ENCODE results near the gene NLRX1. TPM values are rescaled to one million over a fixed set of nuclear protein-coding genes. Genes with fewer than 3 reads are reported as not detected.
"Not testable (repeated sequence)": the region's sequence is repeated elsewhere in the genome, so short reads cannot be mapped to it uniquely, and the experiment has no call there.

The NLRX1 gene
- total and polyA plus RNA-seq, 9 donors = 3.1 to 13.4 (median 7.2) TPM

GRCh38 chr11:119158467-119158866 is 10.1 kb upstream of the NLRX1 start:
- 91 to 93% (median 92%) methylated on average over 13 of the region's 13 CpGs for WGBS, 3 donors
- intact Hi-C loops (cut with DNase I) = no loop called here
- DNase-seq = no peak
- H3K9me3 ChIP-seq = no peaks in the 10 kb centered on the region
- no peaks in the 10 kb centered on the region for H3K27me3 ChIP-seq
- H3K36me3 ChIP-seq = no peaks in the 10 kb centered on the region
- TF ChIP-seq CTCF (IDR thresholded peaks at IDR 0.05) = no peak
- TF ChIP-seq EP300 (IDR thresholded peaks at IDR 0.05) = no peak
- no peak for TF ChIP-seq POLR2A (IDR thresholded peaks at IDR 0.05)
- no peak overlapping the region for H3K27ac ChIP-seq
- H3K4me3 ChIP-seq = no peak overlapping the region
- no peaks in the 10 kb centered on the region for H3K4me1 ChIP-seq (ENCODE audit: insufficient read depth)

GRCh38 chr11:119160151-119160550 is 8.4 kb upstream of the NLRX1 start:
- intact Hi-C loops (cut with DNase I) = no loop called here
- no peak for DNase-seq

GRCh38 chr11:119161871-119162270 is 6.7 kb upstream of the NLRX1 start:
- intact Hi-C loops (cut with DNase I) = no loop called here
- WGBS, 3 donors = 80 to 84% (median 84%) methylated on average over 8 of the region's 8 CpGs

More at GRCh38 chr11:119160151-119160550, 8.4 kb upstream of the NLRX1 start:
- 91 to 94% (median 93%) methylated on average over 9 of the region's 9 CpGs for WGBS, 3 donors
- H3K27ac ChIP-seq = no peak overlapping the region
- H3K9me3 ChIP-seq = no peaks in the 10 kb centered on the region
- H3K4me3 ChIP-seq = no peak overlapping the region
- no peaks in the 10 kb centered on the region for H3K4me1 ChIP-seq (ENCODE audit: insufficient read depth)
- no peaks in the 10 kb centered on the region for H3K27me3 ChIP-seq
- no peaks in the 10 kb centered on the region for H3K36me3 ChIP-seq
- TF ChIP-seq EP300 (IDR thresholded peaks at IDR 0.05) (no peak), POLR2A (IDR thresholded peaks at IDR 0.05) (no peak), CTCF (IDR thresholded peaks at IDR 0.05) (no peak)

GRCh38 chr11:119166368-119167076 is 2.0 kb upstream of the NLRX1 start:
- intact Hi-C loops (cut with DNase I) = no loop called here
- H3K9me3 ChIP-seq = no peaks in the 10 kb centered on the region
- DNase-seq = no peak
- WGBS, 3 donors = 71 to 81% (median 80%) methylated on average over 8 of the region's 8 CpGs
- peaks cover 2% of the 10 kb centered on the region for H3K4me1 ChIP-seq (ENCODE audit: insufficient read depth)
- no peak overlapping the region for H3K27ac ChIP-seq
- H3K27me3 ChIP-seq = no peaks in the 10 kb centered on the region
- no peak overlapping the region for H3K4me3 ChIP-seq
- H3K36me3 ChIP-seq = no peaks in the 10 kb centered on the region
- no peak for TF ChIP-seq EP300 (IDR thresholded peaks at IDR 0.05)

More at GRCh38 chr11:119161871-119162270, 6.7 kb upstream of the NLRX1 start:
- no peak for DNase-seq
- Histone ChIP-seq H3K27ac (no peak overlapping the region), H3K9me3 (no peaks in the 10 kb centered on the region), H3K27me3 (no peaks in the 10 kb centered on the region), H3K36me3 (no peaks in the 10 kb centered on the region), H3K4me1 (ENCODE audit: insufficient read depth) (no peaks in the 10 kb centered on the region), H3K4me3 (no peak overlapping the region)
- TF ChIP-seq EP300 (IDR thresholded peaks at IDR 0.05) (no peak), POLR2A (IDR thresholded peaks at IDR 0.05) (no peak), CTCF (IDR thresholded peaks at IDR 0.05) (no peak)

GRCh38 chr11:119167077-119167458 is 1.5 kb upstream of the NLRX1 start:
- intact Hi-C loops (cut with DNase I); DNase-seq; H3K27ac ChIP-seq; H3K36me3 ChIP-seq; H3K27me3 ChIP-seq; H3K9me3 ChIP-seq; H3K4me1 ChIP-seq (ENCODE audit: insufficient read depth); H3K4me3 ChIP-seq: not testable (repeated sequence)
- 83 to 87% (median 86%) methylated on average over 10 of the region's 10 CpGs for WGBS, 3 donors
